ENCODE data around the gene BICDL2. TPM values are rescaled to one million over a fixed set of nuclear protein-coding genes. Genes with fewer than 3 reads are reported as not detected.

Gene BICDL2
- total and polyA plus RNA-seq, 2 donors (not counting 1 experiment from before 2014, with no cell fraction given), result not detected

DNA sequence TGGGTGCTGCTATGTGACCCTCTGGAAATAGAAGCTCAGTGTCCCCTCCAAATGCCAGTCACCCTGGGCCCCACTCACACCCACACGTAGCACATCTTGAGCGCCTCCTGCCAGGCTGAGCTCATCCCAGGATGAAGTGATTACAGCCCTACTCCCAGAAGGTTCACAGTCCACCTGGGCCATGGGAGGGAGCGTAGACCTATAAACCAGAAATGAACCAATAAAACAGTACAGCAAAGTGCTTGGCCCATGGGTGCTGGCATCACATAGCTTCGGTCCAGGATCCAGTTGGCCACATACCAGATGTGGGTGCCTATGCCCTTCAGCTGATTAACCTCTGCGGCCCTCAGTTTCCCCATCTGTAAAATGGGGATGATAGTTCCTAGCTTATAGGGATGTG, 2.2 kb upstream of the BICDL2 start:
- peaks cover 44% of the 10 kb centered on the region for H3K27me3 ChIP-seq (ENCODE audit: control insufficient read depth, insufficient read depth, low read length)
- no peak for DNase-seq (ENCODE audit: low read depth in 2 of 2)
- TF ChIP-seq, protein P1, sequence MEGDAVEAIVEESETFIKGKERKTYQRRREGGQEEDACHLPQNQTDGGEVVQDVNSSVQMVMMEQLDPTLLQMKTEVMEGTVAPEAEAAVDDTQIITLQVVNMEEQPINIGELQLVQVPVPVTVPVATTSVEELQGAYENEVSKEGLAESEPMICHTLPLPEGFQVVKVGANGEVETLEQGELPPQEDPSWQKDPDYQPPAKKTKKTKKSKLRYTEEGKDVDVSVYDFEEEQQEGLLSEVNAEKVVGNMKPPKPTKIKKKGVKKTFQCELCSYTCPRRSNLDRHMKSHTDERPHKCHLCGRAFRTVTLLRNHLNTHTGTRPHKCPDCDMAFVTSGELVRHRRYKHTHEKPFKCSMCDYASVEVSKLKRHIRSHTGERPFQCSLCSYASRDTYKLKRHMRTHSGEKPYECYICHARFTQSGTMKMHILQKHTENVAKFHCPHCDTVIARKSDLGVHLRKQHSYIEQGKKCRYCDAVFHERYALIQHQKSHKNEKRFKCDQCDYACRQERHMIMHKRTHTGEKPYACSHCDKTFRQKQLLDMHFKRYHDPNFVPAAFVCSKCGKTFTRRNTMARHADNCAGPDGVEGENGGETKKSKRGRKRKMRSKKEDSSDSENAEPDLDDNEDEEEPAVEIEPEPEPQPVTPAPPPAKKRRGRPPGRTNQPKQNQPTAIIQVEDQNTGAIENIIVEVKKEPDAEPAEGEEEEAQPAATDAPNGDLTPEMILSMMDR (conservative IDR thresholded peaks at IDR 0.05 in 1 of 2, IDR thresholded peaks at IDR 0.05 in 1 of 2; ENCODE audit: low read depth in 1 of 2, low read length in 2 of 2), result no peak
- no peak for TF ChIP-seq EZH2 (IDR thresholded peaks at IDR 0.05; ENCODE audit: low read length, missing control alignments)

DNA sequence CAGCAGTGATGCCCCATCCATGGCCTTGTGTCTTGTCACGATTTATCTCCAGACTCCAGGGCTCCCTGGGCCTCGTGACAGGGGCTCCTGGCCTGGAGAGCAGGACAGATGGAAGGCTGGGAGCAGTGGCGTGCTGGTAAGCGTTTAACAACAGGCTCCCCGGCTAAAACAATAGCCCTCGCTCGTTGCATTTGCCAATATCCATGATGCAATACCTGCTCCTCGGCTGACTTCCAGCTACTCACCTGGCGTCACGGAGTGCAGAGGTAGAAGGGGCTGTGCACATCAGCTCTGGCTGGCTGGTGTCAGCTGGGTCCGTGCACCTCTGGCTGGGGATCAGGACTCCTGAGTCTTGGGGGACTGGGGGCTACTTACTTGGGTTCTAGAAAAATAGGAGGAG, 1.5 kb upstream of the BICDL2 start:
- Histone ChIP-seq H3K9me3 (ENCODE audit: control insufficient read depth, insufficient read depth, low read depth, low read length) (no peaks in the 10 kb centered on the region), H3K36me3 (ENCODE audit: control insufficient read depth, insufficient read depth, low read length) (no peaks in the 10 kb centered on the region), H3K27me3 (ENCODE audit: control insufficient read depth, insufficient read depth, low read length) (peaks cover 46% of the 10 kb centered on the region), H3K79me2 (ENCODE audit: control insufficient read depth, insufficient read depth, low read length) (no peaks in the 10 kb centered on the region), H4K20me1 (ENCODE audit: control insufficient read depth, extremely low read depth, insufficient read depth, low read length) (no peaks in the 10 kb centered on the region), H3K4me3 (replicated peaks in 1 of 4; ENCODE audit: control extremely low read depth in 1 of 4, insufficient read depth in 1 of 4, low read depth in 3 of 4, low read length in 4 of 4) (no peak overlapping the region), H3K27ac (ENCODE audit: insufficient read depth, low read length) (no peak overlapping the region), H3K9ac (ENCODE audit: insufficient read depth, low read length) (no peak overlapping the region), H3K4me2 (ENCODE audit: extremely low read depth, insufficient read depth, low read length) (no peak overlapping the region), H3K4me1 (ENCODE audit: control insufficient read depth, extremely low read depth, insufficient read depth, low read length) (no peaks in the 10 kb centered on the region), H2AFZ (ENCODE audit: low read length) (no peak overlapping the region)
- DNase-seq (ENCODE audit: low read depth in 2 of 2), result no peak
- TF ChIP-seq, protein P1 (conservative IDR thresholded peaks at IDR 0.05 in 1 of 2, IDR thresholded peaks at IDR 0.05 in 1 of 2; ENCODE audit: low read depth in 1 of 2, low read length in 2 of 2), result no peak
- TF ChIP-seq EZH2 (IDR thresholded peaks at IDR 0.05; ENCODE audit: low read length, missing control alignments), result no peak

More for the DNA sequence above, 2.2 kb upstream of the BICDL2 start:
- no peak overlapping the region for H2AFZ ChIP-seq (ENCODE audit: low read length)
- H3K4me3 ChIP-seq (replicated peaks in 1 of 4; ENCODE audit: control extremely low read depth in 1 of 4, insufficient read depth in 1 of 4, low read depth in 3 of 4, low read length in 4 of 4), result no peak overlapping the region
- H3K9ac ChIP-seq (ENCODE audit: insufficient read depth, low read length), result no peak overlapping the region
- H3K9me3 ChIP-seq (ENCODE audit: control insufficient read depth, insufficient read depth, low read depth, low read length), result no peaks in the 10 kb centered on the region
- no peaks in the 10 kb centered on the region for H3K79me2 ChIP-seq (ENCODE audit: control insufficient read depth, insufficient read depth, low read length)
- no peaks in the 10 kb centered on the region for H3K4me1 ChIP-seq (ENCODE audit: control insufficient read depth, extremely low read depth, insufficient read depth, low read length)
- no peak overlapping the region for H3K27ac ChIP-seq (ENCODE audit: insufficient read depth, low read length)
- no peak overlapping the region for H3K4me2 ChIP-seq (ENCODE audit: extremely low read depth, insufficient read depth, low read length)
- no peaks in the 10 kb centered on the region for H3K36me3 ChIP-seq (ENCODE audit: control insufficient read depth, insufficient read depth, low read length)
- H4K20me1 ChIP-seq (ENCODE audit: control insufficient read depth, extremely low read depth, insufficient read depth, low read length), result no peaks in the 10 kb centered on the region

DNA sequence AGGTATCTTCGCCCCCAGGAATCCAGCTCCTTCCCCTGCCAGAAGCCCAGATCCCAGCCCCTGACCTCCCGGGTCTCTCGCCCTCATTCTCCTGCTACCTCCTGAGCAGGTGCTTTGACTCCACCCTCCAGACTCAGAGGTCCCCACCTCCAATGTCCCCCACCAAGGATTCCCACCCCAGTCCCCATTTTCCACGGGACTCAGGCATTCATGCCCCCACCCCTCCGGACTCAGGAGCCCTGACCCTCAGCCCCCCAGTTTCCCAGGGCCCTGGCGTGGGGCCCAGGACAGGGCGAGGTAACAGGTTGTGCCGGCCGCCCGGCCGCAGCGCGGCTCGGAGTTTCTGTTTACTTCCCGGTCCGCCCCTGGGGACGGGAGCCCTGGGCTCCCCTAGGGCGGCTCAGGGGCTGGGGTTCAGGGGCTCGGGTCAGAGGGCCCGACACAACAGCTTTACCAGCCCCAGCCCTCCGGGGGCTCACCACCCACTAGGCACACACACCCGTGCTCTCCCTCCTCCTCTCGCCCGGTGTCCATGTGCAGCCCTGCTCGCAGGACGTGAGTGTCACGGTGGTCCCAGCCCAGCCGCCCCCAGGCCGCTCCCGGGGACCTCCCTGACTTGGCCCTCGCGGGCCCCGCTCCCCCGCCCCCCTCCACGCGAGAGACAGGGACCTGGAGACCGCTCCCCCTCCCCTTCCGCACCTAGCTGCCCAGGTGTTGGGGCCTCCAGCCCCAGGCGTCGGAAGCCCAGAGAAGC, 595 bp downstream of the BICDL2 start:
- H2AFZ ChIP-seq (ENCODE audit: low read length), result no peak overlapping the region
- DNase-seq (ENCODE audit: low read depth in 2 of 2), result no peak
- no peak overlapping the region for H3K4me3 ChIP-seq (replicated peaks in 1 of 4; ENCODE audit: control extremely low read depth in 1 of 4, insufficient read depth in 1 of 4, low read depth in 3 of 4, low read length in 4 of 4)
- H3K4me1 ChIP-seq (ENCODE audit: control insufficient read depth, extremely low read depth, insufficient read depth, low read length), result no peaks in the 10 kb centered on the region
- no peak overlapping the region for H3K4me2 ChIP-seq (ENCODE audit: extremely low read depth, insufficient read depth, low read length)
- no peaks in the 10 kb centered on the region for H3K79me2 ChIP-seq (ENCODE audit: control insufficient read depth, insufficient read depth, low read length)
- H3K9me3 ChIP-seq (ENCODE audit: control insufficient read depth, insufficient read depth, low read depth, low read length), result no peaks in the 10 kb centered on the region
- TF ChIP-seq, protein P1 (conservative IDR thresholded peaks at IDR 0.05 in 1 of 2, IDR thresholded peaks at IDR 0.05 in 1 of 2; ENCODE audit: low read depth in 1 of 2, low read length in 2 of 2), result no peak
- peak; percentile 83 for TF ChIP-seq EZH2 (IDR thresholded peaks at IDR 0.05; ENCODE audit: low read length, missing control alignments)
- H4K20me1 ChIP-seq (ENCODE audit: control insufficient read depth, extremely low read depth, insufficient read depth, low read length), result peaks cover 2% of the 10 kb centered on the region
- H3K36me3 ChIP-seq (ENCODE audit: control insufficient read depth, insufficient read depth, low read length), result no peaks in the 10 kb centered on the region
- no peak overlapping the region for H3K27ac ChIP-seq (ENCODE audit: insufficient read depth, low read length)
- peaks cover 51% of the 10 kb centered on the region for H3K27me3 ChIP-seq (ENCODE audit: control insufficient read depth, insufficient read depth, low read length)
- H3K9ac ChIP-seq (ENCODE audit: insufficient read depth, low read length), result no peak overlapping the region

Data from fibroblast of lung (primary cell).